SU-DHL-6 (cell line): Measurements from ENCODE around the gene LMO7.

ENCODE experiments used
- H2AFZ ChIP-seq: fragments of 200-600 bp; sonication (generic); 2 replicates; pipeline ENCODE4 v1.6.1; 2014; ENCODE audit warnings: low read depth, mild to moderate bottlenecking, moderate library complexity, mixed read lengths, antibody characterized with exemption, low read length; ENCODE audit not compliant: severe bottlenecking
- H3F3A ChIP-seq: fragments of 200-600 bp; shearing (Covaris generic); 2 replicates; pipeline ENCODE4 v1.6.0; 2016; ENCODE audit warnings: antibody characterized with exemption, mild to moderate bottlenecking; ENCODE audit not compliant: insufficient read depth
- H3K27ac ChIP-seq: fragments of 200-600 bp; sonication (generic); 2 replicates; pipeline ENCODE4 v1.5.1; 2016; ENCODE audit warnings: low read depth, mild to moderate bottlenecking, low read length, moderate library complexity, mixed read lengths
- H3K27me3 ChIP-seq: fragments of 200-600 bp; sonication (generic), shearing (Covaris generic); 2 replicates; pipeline ENCODE4 v1.6.0; 2014; ENCODE audit warnings: mild to moderate bottlenecking, low read length
- H3K36me3 ChIP-seq: fragments of 200-600 bp; sonication (generic); 2 replicates; pipeline ENCODE4 v1.6.1; 2014; ENCODE audit warnings: mild to moderate bottlenecking, low read length, mixed read lengths
- H3K4me2 ChIP-seq: fragments of 300-600, 200-600 bp; shearing (Covaris generic), sonication (generic); 2 replicates; pipeline ENCODE4 v1.6.0; 2014; ENCODE audit warnings: low read length, low read depth, mild to moderate bottlenecking; ENCODE audit not compliant: poor library complexity, severe bottlenecking
- H3K4me3 ChIP-seq: fragments of 200-600 bp; sonication (generic); 2 replicates; pipeline ENCODE4 v1.5.1; 2014; ENCODE audit warnings: antibody characterized with exemption, low read length, mild to moderate bottlenecking, mixed read lengths; ENCODE audit not compliant: insufficient read depth, poor library complexity, severe bottlenecking
- H3K79me2 ChIP-seq: fragments of 200-600 bp; sonication (generic); 2 replicates; pipeline ENCODE4 v1.6.1; 2014; ENCODE audit warnings: mild to moderate bottlenecking, low read length, moderate library complexity; ENCODE audit not compliant: insufficient read depth
- H3K9ac ChIP-seq: fragments of 200-600 bp; sonication (generic); 2 replicates; pipeline ENCODE4 v1.7.0; 2014; ENCODE audit warnings: mild to moderate bottlenecking, low read length
- H3K9me2 ChIP-seq: fragments of 200-600 bp; sonication (generic); replicated peaks from 2 replicates; pipeline ENCODE4 v1.6.1; 2014; ENCODE audit warnings: low read length; ENCODE audit not compliant: insufficient read depth
- H3K9me3 ChIP-seq: fragments of 200-600 bp; sonication (generic); 2 replicates; pipeline ENCODE4 v1.6.1; 2014; ENCODE audit warnings: low read length, mixed read lengths; ENCODE audit not compliant: insufficient read depth
- H4K20me1 ChIP-seq: fragments of 200-600 bp; sonication (generic); 2 replicates; pipeline ENCODE4 v1.6.1; 2014; ENCODE audit warnings: low read depth, mild to moderate bottlenecking, antibody characterized with exemption, low read length, moderate library complexity, mixed read lengths
- CTCF ChIP-seq: fragments of 200-600 bp; sonication (generic); IDR thresholded peaks from one replicate; pipeline ENCODE4 v1.5.1; 2017; ENCODE audit warnings: antibody characterized with exemption, mild to moderate bottlenecking, low read length, moderate library complexity; ENCODE audit not compliant: insufficient read depth, poor library complexity, severe bottlenecking
- EZH2phosphoT487 ChIP-seq: fragments of 200-600 bp; sonication (generic), shearing (Covaris generic); conservative IDR thresholded peaks from 2 replicates; pipeline ENCODE4 v1.6.1; 2018; ENCODE audit warnings: mild to moderate bottlenecking, antibody characterized with exemption, low read length, moderate library complexity, mixed read lengths

Gene LMO7

DNA sequence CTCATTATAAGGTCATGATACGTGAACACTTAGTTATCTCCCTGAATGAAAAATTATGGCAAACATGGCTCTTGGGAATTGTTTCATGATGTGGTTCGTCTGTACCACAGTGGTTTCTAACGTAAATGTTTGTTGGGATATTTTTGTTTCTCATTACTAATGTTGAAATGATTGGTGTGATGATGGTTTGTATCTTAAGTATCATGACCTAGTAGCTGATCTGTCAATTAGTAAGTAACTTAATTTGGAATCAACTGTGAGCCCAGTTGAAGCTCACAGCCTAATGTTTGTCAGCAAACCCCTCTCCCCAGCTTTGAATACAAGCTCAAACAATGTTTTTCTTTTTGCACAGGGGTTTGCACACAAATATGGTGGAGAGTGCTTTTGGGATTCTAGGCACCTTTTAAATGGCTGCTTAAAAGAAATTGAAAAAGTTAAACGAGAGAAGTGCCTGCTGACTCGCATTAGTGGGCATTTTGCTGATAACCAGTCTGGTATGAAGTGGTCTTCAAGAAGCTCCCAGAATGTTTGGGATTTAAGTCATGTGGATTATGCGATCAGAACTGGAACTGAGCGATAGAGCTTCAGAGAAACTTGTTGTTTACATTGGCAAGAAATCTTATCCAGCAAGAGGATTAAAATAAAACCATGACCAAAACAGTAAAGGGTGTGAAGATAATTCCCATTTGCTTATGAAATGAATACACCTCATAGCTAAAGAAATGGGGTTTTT, 68.2 kb downstream of the LMO7 start:
- Histone ChIP-seq H2AFZ (no peak overlapping the region), H3K27ac (no peak overlapping the region), H3K4me2 (no peak overlapping the region), H3K9me3 (no peaks in the 10 kb centered on the region), H3K4me3 (no peak overlapping the region), H3K9me2 (no peaks in the 10 kb centered on the region), H3K79me2 (peaks cover 86% of the 10 kb centered on the region), H3F3A (no peaks in the 10 kb centered on the region), H4K20me1 (peaks cover 18% of the 10 kb centered on the region; the same call in 1 of the 2 replicates), H3K36me3 (peaks cover 5% of the 10 kb centered on the region; the same call in 1 of the 2 replicates), H3K9ac (no peak overlapping the region), H3K27me3 (no peaks in the 10 kb centered on the region)
- TF ChIP-seq CTCF (no peak), EZH2phosphoT487 (no peak)

- H3K4me3 ChIP-seq: no peak overlapping the region
- H3K27ac ChIP-seq: no peak overlapping the region
- H3K79me2 ChIP-seq: peaks cover 84% of the 10 kb centered on the region
- peaks cover 5% of the 10 kb centered on the region; the same call in 1 of the 2 replicates for H3K36me3 ChIP-seq
- H3K9me2 ChIP-seq: no peaks in the 10 kb centered on the region
- H3F3A ChIP-seq: no peaks in the 10 kb centered on the region
- H3K9me3 ChIP-seq: no peaks in the 10 kb centered on the region
- H4K20me1 ChIP-seq: peaks cover 18% of the 10 kb centered on the region; the same call in 1 of the 2 replicates
- H3K9ac ChIP-seq: no peak overlapping the region
- H3K27me3 ChIP-seq: no peaks in the 10 kb centered on the region
- TF ChIP-seq EZH2phosphoT487 (no peak), CTCF (no peak)
- H3K4me2 ChIP-seq: no peak overlapping the region
- no peak overlapping the region for H2AFZ ChIP-seq
Observed at GRCh38 chr13:75704927-75705288, 68.8 kb downstream of the LMO7 start.

DNA sequence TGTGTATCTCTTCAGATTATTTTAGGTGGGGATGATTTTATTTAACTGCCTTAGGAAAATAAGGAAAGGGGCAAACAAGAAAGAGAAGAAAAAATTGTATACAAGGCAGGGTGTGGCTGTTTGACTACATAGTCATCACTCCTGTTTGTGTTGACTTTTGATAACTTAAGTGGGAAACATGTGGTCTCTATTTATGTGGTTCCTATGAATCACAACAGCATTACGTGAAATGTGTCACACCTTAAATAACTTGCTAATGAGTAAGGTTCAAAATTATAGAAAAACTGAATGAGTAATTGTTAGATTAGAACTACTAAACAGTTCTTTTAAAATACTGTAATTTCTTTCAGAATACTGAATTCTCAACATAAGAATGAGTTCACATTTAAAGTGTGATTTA, 69.3 kb downstream of the LMO7 start:
- H3K36me3 ChIP-seq: peaks cover 5% of the 10 kb centered on the region; the same call in 1 of the 2 replicates
- H3F3A ChIP-seq: no peaks in the 10 kb centered on the region
- no peaks in the 10 kb centered on the region for H3K9me3 ChIP-seq
- H3K27ac ChIP-seq: no peak overlapping the region
- H2AFZ ChIP-seq: no peak overlapping the region
- H3K79me2 ChIP-seq: peaks cover 82% of the 10 kb centered on the region
- no peaks in the 10 kb centered on the region for H3K9me2 ChIP-seq
- no peak overlapping the region for H3K9ac ChIP-seq
- TF ChIP-seq CTCF (no peak), EZH2phosphoT487 (no peak)
- no peak overlapping the region for H3K4me3 ChIP-seq
- no peak overlapping the region for H3K4me2 ChIP-seq
- H4K20me1 ChIP-seq: peaks cover 18% of the 10 kb centered on the region; the same call in 1 of the 2 replicates
- H3K27me3 ChIP-seq: no peaks in the 10 kb centered on the region
